ENCODE data around the gene B4GALT3.

- peak; percentile 35 to 46 for TF ChIP-seq CTCF (IDR thresholded peaks at IDR 0.05)
- TF ChIP-seq POLR2A (IDR thresholded peaks at IDR 0.05) = peak in 1 of 2 donors; percentile 29
- peak in 2 of 3 donors; percentile 66 to 70 for TF ChIP-seq POLR2AphosphoS5 (IDR thresholded peaks at IDR 0.05)
Measured at GRCh38 chr1:161159087-161159912, 18.0 kb downstream of the B4GALT3 start, which contains the start of gene USP21.
